Epithelial cell of alveolus of lung (primary cell): ENCODE measurements around the gene COX7A2. TPM values are rescaled to one million over a fixed set of nuclear protein-coding genes. Genes with fewer than 3 reads are reported as not detected.

ENCODE experiments used
- total RNA-seq: library from RNA; depleted of rRNA; stranded (reverse); fragments of >200 nt; gene quantifications from 2 replicates; pipeline ENCODE4 v1.2.1, GENCODE V29; 2015

The COX7A2 gene, protein sequence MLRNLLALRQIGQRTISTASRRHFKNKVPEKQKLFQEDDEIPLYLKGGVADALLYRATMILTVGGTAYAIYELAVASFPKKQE
- 352 and 422 TPM in 2 replicates for total RNA-seq

DNA sequence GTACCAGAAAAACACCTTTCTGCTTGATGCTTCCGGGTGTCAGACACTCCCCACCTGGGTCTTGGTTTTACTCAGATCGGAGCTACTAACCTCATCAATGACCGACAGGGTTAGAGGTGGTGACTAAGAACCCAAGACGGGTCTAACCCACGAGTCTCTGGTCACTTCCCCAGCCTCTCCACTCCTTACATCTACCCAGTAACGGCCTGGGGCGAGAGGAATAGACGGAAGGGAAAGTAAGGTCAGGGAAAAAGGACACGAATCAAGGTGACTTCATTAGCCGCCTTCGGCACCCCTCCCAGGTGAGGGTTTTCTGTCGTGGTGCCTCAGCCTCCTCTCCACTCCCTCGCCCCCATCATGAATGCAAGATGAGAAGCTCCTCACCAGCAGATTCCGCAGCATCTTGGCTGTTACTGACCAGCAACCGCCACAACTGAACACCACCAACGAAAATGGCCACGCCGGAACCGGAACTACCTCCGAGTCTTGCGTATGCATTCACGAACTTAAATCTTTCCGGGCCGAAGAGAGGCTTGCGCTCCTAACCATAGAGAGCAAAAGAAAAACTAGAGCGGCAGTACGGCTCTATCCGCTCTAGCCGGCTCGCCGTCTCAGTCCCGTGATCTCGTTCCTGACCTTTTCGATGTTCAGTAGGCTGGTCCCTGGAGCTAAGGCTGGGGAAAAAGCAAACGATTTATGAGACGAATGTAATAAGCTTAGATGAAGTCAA, at the start of gene COX7A2:
COX7A2 (minus strand) TSS at position 469 of the 730 bp plus-strand sequence; CDS start at position 402, 67 bp downstream.

DNA sequence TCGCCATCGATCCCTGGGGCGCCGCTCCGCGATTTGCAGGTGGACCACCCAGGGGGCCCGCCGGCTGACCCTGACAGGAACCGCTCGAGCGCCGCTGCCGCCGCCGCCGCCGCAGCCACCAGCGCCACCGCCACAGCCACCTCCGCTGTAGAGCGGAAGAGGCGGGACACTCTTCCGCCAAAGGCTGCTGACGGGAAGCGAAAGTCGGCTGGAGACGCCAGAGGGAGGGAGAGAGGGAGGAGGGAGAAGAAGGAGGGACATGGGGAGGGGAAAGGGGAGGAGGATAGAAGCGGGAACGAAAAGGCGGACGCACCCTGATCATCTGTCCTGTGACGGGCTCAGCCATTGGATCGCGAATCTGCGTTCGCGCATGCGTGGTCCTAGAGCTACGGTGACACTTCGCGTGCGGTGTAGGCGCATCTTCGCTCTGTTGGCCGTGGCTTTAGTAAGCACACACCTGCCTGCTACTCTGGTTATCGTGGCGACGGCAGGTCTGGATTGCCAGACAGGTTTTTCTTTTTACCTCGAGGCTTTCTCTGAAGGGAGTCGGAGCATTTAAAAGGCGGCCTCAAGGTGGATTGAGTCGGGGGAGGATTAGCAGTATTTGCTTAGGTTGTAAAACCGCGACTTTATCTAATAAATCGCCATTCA, 41.2 kb upstream of the COX7A2 start, which contains the start of gene TMEM30A:
TMEM30A (minus strand) TSS at position 161 of the 651 bp plus-strand sequence; CDS start at position 7, 154 bp downstream.

DNA sequence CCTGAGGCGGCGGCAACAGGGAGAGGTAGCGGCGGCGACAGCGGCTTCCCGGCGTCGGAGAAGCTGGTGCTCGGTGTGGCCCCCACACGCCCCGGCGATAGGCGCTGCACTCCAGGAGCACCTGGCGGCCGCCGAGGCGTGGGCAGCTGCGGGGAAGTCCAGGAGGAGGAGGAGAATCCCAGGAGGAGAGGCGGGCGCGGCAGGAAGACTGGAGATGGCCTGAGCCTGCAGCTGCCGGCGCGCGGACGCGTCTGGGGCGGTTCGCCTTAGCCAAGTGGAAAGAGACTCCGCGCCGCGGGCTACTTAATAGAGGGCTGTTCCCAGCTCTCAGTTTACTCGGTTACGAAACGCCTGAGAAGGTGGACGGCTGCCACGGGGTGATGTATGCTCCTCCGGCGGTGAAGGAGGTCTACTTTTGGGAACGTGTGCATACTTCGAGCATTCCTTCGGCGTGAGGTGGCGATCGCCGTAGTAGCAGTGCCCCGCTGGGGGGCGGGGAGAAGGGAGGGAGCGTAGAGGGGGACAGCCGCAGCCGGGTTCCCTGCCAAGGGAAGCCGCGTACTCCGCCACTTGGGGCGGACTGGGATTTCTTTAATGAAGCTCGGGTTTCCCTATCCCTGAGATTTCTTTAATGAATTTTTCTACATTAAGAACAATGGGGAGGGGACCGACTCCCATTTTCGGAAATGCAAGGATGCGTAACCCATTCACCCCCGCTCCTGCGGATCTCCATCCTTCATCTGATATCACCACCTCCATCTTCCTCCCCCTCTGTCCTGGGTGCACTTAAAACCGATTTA, 37.6 kb downstream of the COX7A2 start, which contains the start of gene COL12A1:
COL12A1 (minus strand) TSS at position 278 of the 800 bp plus-strand sequence. CDS start 3,261 bp downstream, outside the sequence.

Other genes starting within 250 kb of the COX7A2 start
- 110 and 455 TPM in 2 replicates for gene COL12A1, start 37.7 kb downstream of the COX7A2 start, total RNA-seq
- gene TMEM30A, start 41.0 kb upstream of the COX7A2 start, total RNA-seq = 128 and 144 TPM in 2 replicates
- 0.26 and 0.32 TPM in 2 replicates for gene FILIP1, start 250.0 kb upstream of the COX7A2 start, total RNA-seq